Eye (tissue), 1 donor: ENCODE results near the gene FUBP3.
A peak's percentile ranks its signal among the peaks of the same experiment; 100 is the strongest.
"Not testable (repeated sequence)": the region's sequence is repeated elsewhere in the genome, so short reads cannot be mapped to it uniquely, and the experiment has no call there.

Source experiments
- DNase-seq: peaks from one replicate; pipeline ENCODE4 v3.0.0-alpha.2; 2015

FUBP3 gene

DNA sequence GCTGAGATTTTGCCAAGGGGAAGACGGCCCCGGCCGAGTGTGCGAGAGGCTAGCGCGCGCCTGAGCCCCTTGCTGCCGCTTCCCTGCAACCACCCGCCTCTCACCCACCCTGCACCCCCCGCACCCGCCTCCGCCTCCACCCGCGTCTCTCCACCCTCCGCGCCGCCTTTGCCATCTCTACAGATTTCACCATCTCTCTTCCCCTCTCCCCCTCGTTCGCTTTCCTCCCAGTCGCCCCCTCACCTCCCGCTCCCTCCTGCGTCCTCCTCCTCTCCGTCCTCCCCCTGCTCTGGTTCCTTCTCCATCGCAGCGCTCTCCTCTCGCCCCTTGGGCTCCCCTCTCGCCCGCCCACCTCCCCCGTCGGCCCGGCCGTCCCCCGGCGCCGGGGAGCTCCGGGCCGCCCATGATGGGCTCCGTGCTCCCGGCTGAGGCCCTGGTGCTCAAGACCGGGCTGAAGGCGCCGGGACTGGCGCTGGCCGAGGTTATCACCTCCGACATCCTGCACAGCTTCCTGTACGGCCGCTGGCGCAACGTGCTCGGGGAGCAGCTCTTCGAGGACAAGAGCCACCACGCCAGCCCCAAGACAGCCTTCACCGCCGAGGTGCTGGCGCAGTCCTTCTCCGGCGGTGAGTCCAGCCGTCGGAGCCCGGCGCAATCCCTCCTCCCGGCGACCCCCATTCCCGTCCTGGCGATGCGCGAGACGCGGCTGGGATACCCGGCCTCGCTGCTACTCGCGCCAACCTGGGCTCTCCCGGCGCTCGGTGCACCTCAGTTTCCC, 85.1 kb downstream of the FUBP3 start, which contains the start of gene PRDM12:
Gene PRDM12, plus strand, starts transcription at position 344 of the 778 bp plus-strand sequence. Its CDS starts 60 bp downstream, at position 404.
- DNase-seq: peak; percentile 43

DNA sequence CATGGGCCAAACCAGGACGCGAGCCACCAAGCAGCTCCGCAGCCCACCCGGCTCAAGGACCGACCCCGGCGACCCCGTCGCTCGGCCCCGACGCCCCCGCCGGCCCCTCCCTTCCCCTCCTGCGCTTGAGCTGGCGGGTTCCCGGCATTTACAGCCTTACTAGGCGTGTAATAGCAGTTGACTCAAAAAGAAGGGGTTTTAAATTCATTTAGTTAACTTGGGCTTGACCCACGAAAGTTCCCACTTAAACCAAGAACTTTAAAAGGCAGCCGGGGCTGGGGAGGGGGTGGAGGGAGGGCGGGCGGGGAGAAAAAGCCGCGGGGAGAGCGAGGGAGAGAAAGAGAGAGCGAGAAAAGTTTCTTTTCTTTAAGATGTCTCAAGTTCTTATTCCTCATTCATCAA, 85.7 kb downstream of the FUBP3 start:
- DNase-seq: no peak

DNA sequence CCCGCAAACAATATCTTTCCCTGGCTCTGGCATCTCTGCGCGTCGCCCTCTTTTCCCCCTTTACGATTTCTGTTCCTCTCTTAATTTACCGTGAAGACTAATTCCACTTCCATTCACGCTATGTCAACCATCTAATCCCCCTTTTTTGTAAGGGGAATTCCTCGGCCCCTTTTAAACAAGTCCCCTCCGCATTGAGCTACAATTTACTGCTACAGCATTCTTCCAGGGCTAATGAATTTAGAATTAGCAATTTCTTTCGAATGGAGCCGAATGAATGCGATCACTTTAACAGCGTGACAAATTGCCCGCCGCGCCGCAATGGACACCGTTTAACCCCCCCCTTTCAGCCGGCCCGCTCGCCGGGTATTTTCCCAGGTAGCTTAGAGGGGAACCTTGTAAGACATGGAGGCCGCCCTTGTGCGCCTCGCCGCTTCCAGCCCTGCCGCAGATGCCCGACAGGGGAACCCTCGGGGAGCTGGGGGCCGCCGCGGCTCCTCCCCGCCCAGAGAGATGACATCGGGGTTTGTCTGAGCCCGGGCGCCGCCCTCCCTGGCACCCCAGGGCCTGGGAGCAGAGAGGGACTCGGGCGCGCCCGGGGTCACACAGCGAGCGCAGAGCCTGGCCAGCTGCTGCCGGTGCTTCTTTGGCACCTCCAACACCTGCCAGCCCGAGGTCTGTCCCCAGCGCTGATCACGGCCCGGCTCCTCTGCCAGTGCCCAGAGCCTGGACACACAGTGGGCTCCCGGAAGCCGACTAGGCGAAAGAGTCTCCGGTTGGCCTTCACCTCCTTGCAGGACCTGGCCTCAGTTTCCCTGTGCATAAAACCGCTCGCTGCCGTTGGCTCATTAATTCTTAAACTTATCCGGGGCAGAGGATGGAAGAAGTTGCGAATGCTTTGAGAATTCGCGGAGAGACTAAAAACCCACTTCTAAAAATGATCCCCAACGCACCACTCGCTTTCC, 86.3 kb downstream of the FUBP3 start:
- DNase-seq: peak; percentile 52

DNA sequence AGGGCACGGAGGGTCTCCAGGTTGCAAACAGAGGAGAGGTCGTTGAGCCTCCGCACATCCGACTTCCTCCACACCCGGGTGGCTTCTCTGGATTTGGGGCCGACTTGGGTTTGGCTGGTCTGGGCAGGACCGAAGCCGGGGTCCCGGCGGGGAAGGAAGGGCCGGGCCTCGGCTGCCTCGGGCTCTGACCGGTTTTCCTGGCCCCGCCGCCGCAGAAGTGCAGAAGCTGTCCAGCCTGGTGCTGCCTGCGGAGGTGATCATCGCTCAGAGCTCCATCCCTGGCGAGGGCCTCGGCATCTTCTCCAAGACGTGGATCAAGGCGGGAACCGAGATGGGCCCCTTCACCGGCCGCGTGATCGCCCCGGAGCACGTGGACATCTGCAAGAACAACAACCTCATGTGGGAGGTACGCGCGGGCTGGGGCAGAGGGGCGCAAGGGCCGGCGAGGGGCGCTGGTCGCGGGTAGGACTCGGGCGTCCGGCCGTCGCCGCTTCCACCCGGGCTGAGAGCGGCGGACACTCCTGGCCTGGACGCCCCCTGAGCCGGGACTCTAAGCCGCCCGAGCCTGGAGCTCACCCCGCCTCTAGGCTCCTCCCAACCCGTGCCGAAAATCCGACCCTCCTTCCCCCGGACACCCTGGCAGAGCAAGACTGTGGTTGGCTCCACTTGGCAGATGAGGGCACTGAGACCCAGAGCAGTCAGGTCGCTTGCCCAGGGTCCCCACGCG, 87.2 kb downstream of the FUBP3 start:
- DNase-seq: peak; percentile 50

DNA sequence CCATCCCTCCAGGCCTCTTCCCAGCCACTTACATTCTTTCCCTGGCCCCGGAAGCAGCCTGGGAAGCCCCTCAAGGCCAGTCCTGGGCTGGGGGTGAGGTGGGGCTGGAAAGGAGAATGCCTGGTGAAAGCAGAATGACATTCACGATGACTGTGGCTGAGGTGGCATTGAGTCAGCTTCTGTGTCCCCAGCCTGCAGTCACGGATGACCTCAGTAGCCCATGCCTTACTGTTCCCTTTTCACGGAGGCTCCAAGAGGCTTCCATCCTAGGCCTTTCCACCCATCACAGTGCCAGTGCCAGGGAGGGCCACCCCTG, 87.7 kb downstream of the FUBP3 start:
- DNase-seq: no peak

DNA sequence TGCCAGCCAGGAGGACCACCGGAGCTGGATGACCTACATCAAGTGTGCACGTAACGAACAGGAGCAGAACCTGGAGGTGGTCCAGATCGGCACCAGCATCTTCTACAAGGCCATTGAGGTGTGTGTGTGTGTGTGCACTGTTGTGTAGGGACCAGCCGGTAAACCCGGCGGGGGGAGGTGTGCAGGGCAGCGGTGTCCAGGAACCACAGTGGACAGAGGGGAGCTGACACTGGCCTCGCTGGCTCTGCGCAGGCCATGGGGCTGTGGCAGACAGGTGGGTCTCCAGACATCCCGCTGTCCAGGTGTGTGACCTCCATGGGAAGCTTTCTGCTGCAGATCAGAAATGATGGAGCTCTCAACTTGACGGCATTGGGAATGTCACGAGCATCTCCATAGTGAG, 88.8 kb downstream of the FUBP3 start:
- DNase-seq: no peak

DNA sequence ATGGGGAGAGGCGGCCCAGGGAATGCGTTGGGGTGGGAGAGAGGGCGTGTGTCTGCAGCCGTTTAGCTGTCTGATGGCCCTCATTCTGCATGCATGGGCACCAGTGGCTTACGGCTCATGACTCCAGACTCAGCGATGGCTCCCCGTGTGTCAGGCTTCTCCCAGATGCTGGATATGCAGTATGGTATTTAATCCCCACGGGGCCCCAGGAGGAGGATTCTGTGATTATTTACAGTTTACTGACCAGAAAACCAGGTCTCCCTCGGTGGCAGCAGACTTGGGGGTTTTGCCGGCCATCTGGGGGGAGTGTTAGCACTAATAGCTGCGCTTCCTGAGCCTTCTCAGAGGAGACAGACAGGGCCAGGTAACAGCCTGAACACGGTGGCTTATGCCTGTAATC, 89.3 kb downstream of the FUBP3 start:
- peak; percentile 61 for DNase-seq

DNA sequence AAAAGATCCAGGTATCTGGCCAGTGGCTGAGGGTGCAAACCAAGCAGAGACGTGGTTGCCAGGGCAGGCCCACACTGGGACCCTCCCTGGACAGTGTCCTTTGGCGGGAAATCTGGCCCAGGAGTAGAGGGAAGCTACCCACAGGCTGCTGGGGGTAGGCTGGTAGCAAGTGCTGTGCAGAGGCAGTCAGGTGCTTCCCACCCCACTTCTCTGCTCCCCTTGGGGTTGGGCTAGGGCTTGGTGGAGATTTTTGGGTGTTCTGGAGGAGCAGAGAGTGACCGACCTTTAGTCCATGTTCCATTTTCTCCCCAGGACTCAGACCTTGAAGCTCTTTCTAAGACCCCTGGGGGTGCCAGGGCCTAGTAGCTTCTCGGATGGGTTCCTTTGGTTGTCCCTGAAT, 90.6 kb downstream of the FUBP3 start:
- no peak for DNase-seq

DNA sequence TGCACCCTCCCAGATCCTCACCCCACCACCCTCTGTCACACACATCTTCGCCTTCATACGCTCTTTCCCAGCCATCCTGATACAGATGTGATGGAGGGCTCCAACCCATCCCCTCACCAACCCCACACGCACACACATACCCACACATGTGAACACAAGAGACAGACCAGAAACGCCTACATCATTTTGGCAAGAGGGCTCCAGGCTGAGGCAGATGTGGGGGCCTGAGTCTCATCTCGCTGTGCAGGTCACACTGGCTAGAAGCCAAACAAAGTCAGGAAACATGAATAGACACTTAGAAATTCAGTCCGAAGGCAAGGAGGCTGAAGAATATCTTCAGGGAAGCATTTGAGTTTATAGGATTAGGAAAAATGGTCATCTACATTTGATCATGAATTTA, 91.3 kb downstream of the FUBP3 start:
- no peak for DNase-seq

DNA sequence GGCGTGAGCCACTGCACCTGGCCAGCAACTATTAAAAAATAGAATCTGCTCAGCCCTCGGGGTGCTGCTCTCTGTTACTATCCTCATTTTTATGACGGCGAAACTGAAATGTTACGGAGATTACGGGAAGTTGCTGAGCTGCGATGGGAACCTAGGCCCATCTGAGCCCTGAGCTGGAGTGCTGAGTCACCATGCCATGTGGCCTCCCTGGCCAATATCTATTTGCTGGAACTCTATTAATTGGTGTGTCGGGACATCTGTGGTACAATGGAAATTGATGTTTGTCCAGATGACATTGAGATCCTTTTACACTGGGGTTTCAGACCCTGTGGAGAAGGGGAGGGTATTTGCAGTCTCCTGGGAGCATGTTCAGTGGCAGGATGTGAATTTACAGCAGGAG, 93.1 kb downstream of the FUBP3 start:
- no peak for DNase-seq

DNA sequence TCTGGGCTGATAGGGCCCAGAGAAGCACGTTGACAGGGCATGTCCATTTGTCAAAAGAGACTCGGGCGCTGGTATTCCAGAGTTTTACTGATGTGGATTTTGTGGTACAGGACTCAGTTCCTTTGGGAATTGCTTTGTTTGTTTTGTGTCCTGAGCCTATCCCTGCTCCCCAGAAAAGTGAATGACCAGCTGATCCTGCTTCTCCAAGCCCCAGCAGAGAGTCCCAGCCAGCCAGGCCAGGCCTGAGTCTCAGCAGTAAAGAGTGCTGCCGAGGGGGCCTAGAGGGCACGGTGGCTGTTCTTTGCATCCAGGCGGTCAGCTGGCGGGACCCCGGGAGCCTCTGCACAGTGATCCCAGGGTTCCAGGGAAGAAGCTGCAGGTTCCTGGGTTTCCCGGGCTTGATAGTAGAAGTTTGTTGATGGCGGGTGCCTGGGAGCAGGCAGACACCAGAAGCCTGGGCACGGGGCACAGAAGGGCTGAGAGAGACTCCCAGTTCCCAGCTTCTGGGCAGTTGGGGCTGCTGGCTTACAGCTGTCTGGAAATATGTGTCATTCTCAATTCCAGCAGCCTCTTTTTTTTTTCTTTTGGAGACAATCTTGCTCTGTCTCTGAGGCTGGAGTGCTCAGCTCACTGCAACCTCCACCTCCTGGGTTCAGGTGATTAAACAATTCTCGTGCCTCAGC, 93.7 kb downstream of the FUBP3 start:
- DNase-seq: no peak

DNA sequence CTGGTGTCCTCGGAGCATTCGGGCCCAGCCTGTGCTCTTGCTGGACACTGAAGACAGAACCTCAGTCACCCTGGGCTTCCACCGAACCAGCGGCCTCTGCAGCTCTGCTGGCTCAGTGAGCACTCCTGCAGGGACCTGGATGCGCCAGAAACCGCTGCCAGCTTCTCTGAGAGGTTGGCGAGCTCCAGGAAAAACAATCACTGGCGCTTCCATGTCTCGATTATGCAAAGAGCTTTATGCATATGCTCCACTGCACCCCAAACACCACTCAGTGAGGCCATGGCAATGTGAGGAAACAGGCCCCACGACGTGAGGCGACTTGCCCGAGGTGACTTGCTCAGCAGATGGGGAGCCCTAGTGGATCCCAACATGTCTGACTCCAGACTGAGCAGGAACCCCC, 96.0 kb downstream of the FUBP3 start:
- no peak for DNase-seq

DNA sequence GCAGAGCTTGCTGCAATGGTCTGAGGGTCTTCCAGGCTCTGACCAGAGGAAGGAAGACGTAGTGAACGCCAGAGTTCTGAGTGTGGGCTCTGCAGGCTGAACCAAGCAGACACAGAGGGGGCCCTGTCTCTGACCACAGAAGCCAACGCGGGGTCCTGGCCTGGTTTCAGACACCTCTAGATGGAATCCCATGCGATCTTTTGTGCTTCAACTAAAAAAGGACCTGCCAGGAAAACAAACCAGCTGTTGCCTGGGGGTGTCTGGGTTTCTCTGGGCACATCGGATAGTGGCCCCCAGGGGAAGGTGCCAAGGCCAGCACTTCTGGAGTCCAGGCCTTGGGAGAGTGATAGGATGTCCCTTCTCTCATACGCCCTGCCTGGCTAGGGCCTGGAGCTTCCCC, 97.9 kb downstream of the FUBP3 start:
- DNase-seq: no peak

DNA sequence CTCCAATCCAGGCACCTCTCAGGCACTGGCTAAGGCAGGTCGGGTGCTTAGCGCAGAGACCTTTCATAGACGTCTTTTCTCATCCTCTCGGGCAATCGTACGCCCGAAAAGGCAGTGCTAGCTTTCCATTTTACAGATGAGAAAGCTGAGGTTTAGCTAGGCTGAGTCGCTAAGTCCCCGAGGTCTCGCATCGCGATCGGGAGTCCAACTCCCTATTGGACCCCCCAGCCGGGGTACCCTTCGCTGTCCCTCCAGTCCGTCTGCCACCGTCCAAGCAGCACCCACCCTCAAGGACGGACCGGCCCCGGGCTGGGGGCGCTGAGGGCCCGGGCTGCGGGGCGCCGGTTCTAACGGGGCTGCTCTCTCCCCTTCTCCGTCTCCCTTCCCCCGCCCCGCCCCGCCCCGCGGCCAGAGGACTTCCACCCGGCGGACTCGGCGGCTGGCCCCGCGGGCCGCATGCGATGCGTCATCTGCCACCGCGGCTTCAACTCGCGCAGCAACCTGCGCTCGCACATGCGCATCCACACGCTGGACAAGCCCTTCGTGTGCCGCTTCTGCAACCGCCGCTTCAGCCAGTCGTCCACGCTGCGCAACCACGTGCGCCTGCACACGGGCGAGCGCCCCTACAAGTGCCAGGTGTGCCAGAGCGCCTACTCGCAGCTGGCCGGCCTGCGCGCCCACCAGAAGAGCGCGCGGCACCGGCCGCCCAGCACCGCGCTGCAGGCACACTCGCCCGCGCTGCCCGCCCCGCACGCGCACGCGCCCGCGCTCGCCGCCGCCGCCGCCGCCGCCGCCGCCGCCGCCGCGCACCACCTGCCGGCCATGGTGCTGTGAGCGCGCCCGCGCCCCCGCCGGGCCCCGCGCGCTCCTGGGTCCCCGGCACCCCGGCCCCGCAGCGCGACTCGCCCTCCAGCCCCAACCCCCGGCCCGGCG, 101.7 kb downstream of the FUBP3 start:
- DNase-seq: peak; percentile 85

DNA sequence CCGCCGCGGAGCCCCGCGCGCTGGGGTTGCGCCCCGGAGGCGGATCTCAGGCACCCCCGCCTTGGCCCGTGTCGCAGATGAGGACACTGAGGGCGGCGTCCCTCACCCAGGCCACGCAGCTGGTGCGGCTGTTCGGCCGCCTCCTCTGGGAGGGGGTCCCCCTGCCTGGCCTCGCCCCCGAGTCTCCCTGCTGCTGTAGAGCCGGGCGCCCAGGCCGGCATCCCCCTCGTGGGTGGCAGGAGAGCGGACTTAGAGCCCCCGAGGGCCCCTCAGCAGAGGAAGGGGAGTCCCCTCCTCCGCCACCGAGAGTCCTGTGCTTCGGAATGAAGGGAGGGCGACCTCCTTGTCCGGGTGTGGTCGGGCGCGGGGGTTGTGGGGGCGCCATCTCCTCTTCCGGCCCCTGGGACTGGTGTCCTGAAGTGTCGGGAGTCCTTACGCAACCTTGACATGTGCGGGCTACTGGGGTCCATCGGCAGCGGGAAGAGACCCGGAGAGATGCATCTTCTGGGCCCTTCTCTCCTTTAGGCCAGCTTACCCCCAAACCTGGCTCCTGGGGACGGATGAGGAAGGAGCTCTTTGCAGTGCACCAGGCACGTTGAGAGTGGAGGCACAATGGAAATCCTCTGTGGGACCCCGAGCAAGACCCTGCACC, 102.5 kb downstream of the FUBP3 start:
- DNase-seq: peak; percentile 67

DNA sequence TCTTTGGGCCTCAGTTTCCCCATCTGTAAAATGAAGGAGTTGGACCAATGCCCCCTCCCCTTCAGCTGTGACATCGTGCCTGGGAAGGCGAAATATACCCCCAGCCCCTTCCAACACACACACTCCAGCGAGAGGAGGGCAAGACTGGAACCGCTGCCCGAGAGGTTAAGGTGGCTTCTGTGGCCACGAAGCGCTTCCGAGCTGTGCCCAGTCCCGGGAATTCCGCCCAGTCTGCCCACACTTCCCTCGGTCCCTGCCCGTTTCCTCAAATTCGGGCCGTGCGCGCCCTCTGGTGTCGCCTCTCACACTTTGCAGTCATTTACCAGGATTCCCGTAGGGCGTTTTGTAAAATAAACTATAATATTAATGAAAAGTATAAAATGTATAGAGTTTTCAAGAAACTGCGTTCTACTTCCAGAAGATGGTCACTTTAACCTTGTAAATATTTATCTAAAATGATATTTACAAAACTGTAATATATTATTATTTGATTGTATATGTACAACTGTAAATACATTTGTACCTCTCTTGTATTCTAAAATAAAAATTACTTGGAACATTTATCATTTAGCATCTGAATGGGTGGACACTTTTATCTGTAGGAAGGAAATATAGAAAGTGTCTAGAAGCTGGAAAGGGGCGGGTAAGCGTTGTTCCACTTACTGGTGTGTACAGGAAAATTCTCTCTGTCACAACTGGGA, 103.2 kb downstream of the FUBP3 start:
- DNase-seq: peak; percentile 91

DNA sequence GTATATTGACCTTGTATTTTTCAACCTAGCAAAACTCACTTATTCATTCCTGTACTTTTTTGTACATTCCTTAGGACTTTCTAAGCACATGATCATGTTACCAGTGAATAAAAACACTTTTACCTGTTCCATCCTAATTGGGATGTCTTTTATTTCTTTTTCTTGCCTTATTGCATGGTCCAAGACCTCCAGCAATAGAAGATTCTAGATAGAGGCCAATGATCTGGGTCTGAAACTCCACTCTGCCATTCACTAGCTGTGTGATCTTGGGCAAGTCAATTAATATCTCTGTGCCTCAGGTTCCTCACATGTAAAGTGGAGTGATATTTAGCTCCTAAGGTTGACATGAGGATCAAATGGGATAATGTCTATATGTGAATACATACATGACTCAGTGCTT, 105.7 kb downstream of the FUBP3 start:
- DNase-seq: no peak

DNA sequence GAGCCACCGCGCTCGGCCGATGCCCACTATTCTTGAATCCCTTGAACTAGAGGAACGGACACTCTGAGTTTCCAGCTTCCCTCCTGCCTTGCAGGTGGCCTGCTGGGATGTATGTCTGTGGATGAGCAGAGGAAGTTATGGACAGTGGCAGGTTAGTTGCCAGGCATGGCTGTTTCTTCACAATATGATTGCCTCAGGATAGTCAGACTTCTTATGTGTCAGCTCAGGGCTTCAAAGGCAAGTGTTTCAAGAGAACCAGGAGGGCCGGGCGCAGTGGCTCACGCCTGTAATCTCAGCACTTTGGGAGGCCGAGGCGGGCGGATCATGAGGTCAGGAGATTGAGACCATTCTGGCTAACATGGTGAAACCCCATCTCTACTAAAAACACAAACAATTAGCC, 106.6 kb downstream of the FUBP3 start:
- DNase-seq: not testable (repeated sequence)

DNA sequence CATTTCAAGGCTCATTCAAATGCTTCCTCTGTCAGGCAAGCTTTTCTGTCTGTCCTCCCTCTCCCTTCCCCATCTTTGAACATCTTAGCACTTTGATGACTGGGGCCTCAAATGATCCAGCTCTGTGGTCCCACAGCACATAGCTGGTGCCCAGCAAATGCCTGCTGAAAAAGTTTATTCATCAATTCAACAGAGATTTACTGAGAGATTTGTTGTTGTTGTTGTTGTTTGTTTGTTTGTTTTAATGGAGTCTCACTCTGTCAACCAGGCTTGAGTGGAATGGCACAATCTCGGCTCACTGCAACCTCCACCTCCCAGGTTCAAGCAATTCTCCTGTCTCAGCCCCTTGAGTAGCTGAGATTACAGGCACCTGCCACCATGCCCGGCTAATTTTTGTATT, 108.2 kb downstream of the FUBP3 start:
- DNase-seq: no peak
